Thoracic aorta (tissue), 2 donors: Measurements from ENCODE around the gene DRAP1. TPM values are rescaled to one million over a fixed set of nuclear protein-coding genes. Genes with fewer than 3 reads are reported as not detected.
A peak's percentile ranks its signal among the peaks of the same experiment; 100 is the strongest.
"Not testable (repeated sequence)": the region's sequence is repeated elsewhere in the genome, so short reads cannot be mapped to it uniquely, and the experiment has no call there.

Experiments used
- ATAC-seq: fragments of 150-250 bp; one replicate; pipeline ENCODE4 v1.8.0; 2017; ENCODE audit warnings: low read depth; ENCODE audit not compliant: insufficient number of reproducible peaks, low FRiP score
- DNase-seq: peaks from one replicate; pipeline ENCODE4 v3.0.0-alpha.2; 2020; ENCODE audit warnings: low spot score
- H3K27ac ChIP-seq, 2 donors: fragments of 200-600 bp; sonication (generic); 1 replicate in 1 of 2; 2 replicates in 1 of 2; pipeline ENCODE4 v1.5.1; 2016; ENCODE audit warnings: mild to moderate bottlenecking in 2 of 2, moderate library complexity in 2 of 2
- H3K27me3 ChIP-seq: fragments of 200-600 bp; sonication (generic); replicated peaks from 2 replicates; pipeline ENCODE4 v1.6.0; 2016; ENCODE audit warnings: mild to moderate bottlenecking; ENCODE audit not compliant: insufficient read depth
- H3K36me3 ChIP-seq: fragments of 200-600 bp; sonication (generic); one replicate; pipeline ENCODE4 v1.5.1; 2016
- H3K4me1 ChIP-seq, 2 donors: fragments of 200-600 bp; sonication (generic); 1 replicate in 1 of 2; 2 replicates in 1 of 2; pipeline versions ENCODE4 v1.5.1 to v1.6.0; 2016; ENCODE audit warnings: low read depth in 2 of 2, mild to moderate bottlenecking in 1 of 2; ENCODE audit not compliant: control insufficient read depth in 1 of 2
- H3K4me3 ChIP-seq: fragments of 200-600 bp; sonication (generic); 2 replicates; pipeline ENCODE4 v1.5.1; 2016; ENCODE audit warnings: mild to moderate bottlenecking
- H3K9me3 ChIP-seq: fragments of 200-600 bp; sonication (generic); 2 replicates; pipeline ENCODE4 v1.5.1; 2016
- total RNA-seq, 2 donors: library from RNA; depleted of rRNA; stranded (reverse); fragments of >200 nt; gene quantifications; one replicate each; pipeline versions ENCODE4 v1.1.0 to v1.2.3, GENCODE V29; 2016
- TF ChIP-seq, protein P1 (sequence below): fragments of 200-600 bp; sonication (generic); IDR thresholded peaks from one replicate; pipeline ENCODE4 v1.5.1; 2019; ENCODE audit warnings: antibody characterized with exemption

DRAP1 gene
- total RNA-seq, 2 donors from 2014 or later = 82.5 to 91.2 TPM

DNA sequence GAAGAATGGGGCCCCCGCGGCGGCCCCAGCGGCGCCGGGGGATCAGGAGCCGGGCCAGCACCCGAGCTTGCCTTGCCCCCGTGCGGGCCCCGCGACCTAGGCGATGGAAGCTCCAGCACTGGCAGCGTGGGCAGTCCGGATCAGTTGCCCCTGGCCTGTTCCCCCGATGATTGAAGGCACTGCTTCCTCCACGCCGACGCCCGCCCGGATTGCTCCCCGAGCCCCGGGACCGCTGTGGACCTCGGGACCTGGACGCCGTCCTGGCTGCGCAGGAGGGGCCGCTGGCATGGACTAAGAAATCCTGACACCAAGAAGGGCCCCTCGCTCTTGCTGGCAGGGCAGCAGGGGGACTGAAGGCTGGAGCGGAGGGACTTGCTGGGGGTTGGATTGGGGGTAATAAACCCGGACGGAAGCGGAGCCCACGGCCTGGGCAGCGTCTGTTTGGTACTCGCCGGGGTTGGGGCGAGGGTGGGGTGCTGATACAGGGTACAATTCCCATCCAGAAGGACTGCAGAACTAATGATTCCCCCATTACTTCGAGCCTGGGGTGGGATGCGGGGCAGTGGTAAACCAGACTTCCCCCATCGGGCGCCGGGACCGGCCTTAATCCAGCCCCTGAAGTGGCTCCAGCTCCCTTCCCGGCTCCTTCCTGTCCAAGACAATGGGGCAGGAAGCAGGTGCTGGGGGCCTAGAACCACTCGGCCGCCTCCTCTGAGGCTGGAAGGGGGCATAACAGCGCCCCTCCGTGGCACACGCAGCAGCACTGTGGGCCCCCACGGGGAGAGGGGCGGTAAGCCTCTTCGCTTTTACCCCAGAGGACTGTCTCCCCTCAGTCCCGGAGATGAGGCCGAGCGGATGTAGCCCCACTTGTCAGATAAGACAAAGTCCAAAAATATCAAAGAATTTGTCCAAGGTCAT lies 27.7 kb upstream of the DRAP1 start:
- Histone ChIP-seq H3K9me3 (no peaks in the 10 kb centered on the region), H3K4me1 (peaks cover 25 to 63% of the 10 kb centered on the region in 2 donors), H3K36me3 (no peaks in the 10 kb centered on the region), H3K4me3 (peak overlapping the region; percentile 76), H3K27me3 (no peaks in the 10 kb centered on the region), H3K27ac (peak overlapping the region; percentile 93 to 100)
- no peak for ATAC-seq
- DNase-seq = no peak
- TF ChIP-seq, protein P1, sequence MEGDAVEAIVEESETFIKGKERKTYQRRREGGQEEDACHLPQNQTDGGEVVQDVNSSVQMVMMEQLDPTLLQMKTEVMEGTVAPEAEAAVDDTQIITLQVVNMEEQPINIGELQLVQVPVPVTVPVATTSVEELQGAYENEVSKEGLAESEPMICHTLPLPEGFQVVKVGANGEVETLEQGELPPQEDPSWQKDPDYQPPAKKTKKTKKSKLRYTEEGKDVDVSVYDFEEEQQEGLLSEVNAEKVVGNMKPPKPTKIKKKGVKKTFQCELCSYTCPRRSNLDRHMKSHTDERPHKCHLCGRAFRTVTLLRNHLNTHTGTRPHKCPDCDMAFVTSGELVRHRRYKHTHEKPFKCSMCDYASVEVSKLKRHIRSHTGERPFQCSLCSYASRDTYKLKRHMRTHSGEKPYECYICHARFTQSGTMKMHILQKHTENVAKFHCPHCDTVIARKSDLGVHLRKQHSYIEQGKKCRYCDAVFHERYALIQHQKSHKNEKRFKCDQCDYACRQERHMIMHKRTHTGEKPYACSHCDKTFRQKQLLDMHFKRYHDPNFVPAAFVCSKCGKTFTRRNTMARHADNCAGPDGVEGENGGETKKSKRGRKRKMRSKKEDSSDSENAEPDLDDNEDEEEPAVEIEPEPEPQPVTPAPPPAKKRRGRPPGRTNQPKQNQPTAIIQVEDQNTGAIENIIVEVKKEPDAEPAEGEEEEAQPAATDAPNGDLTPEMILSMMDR = no peak

GRCh38 chr11:65892137-65892540 lies 27.1 kb upstream of the DRAP1 start:
- not testable (repeated sequence) for ATAC-seq, H3K36me3 ChIP-seq, DNase-seq, H3K9me3 ChIP-seq, H3K27me3 ChIP-seq
- H3K27ac ChIP-seq = peak overlapping the region; percentile 93 to 100
- H3K4me3 ChIP-seq = peak overlapping the region; percentile 76
- peaks cover 21 to 62% of the 10 kb centered on the region in 2 donors for H3K4me1 ChIP-seq

DNA sequence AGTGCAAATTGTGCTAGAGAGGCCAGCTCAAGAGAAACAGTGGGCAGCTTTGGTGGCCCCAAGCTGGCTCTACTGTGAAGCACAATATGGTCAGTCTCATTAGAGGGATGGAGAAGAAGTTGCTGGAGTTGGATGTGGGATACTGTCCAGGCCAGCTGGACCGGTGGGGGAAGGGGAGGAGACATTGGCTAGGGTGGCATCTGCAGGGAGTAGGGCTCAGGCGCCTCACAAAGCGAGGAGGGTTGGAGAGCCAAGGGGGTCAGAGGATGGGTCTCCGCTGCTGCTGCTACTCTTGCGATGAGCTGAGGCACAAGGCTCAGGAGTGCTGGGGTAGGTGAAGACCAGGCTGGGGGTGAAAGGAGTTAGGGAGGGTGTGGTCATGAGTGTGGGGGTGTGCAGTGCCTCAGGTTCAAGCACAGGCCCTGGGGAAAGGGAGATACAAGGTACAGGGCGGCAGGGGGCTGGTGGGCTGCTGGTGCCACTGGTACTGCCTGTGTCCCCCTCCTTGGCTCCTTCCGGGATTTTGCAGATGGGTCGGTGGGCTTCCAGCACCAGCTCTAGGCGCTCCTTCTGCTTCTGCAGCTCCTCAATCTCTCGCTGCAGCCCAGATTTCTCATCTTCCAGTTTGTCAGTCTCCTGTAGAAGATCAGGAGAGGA lies 26.4 kb upstream of the DRAP1 start:
- peaks cover 15 to 60% of the 10 kb centered on the region in 2 donors for H3K4me1 ChIP-seq
- peak overlapping the region; percentile 93 to 100 for H3K27ac ChIP-seq
- DNase-seq (no peak), ATAC-seq (no peak)
- TF ChIP-seq, protein P1 = no peak
- H3K27me3 ChIP-seq = no peaks in the 10 kb centered on the region
- no peaks in the 10 kb centered on the region for H3K9me3 ChIP-seq
- peak overlapping the region; percentile 76 for H3K4me3 ChIP-seq
- no peaks in the 10 kb centered on the region for H3K36me3 ChIP-seq

- Histone ChIP-seq H3K4me1 (peaks cover 14 to 58% of the 10 kb centered on the region in 2 donors), H3K36me3 (no peaks in the 10 kb centered on the region), H3K4me3 (peak overlapping the region; percentile 76), H3K27ac (peak overlapping the region; percentile 93 to 100), H3K27me3 (no peaks in the 10 kb centered on the region), H3K9me3 (no peaks in the 10 kb centered on the region)
- ATAC-seq = no peak
- TF ChIP-seq, protein P1 = no peak
- DNase-seq = no peak
Observed at GRCh38 chr11:65894034-65894591, 25.1 kb upstream of the DRAP1 start.

DNA sequence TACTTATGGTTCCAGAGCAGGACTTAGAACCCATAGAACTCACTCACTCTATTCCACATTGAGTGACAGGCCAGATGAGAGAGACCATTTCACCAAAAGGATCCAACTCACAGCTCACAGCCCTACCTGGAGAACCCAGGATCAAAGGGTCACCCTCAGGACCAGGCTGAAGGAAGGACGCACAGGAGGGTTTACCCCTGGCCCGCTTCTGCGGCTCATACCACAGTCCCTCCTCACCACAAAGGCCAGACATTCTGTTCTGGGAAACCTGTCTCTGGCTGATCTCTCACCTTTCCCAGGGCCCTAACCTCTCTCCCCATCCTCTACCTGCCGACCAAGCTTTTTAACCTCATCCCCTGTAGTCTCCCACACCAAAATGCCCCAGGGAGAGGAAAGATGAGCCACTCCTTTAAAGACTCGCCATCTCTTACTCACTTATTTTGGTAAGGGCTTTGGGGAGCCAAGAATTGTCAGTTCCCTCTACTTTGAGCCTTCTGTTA lies 23.7 kb upstream of the DRAP1 start:
- Histone ChIP-seq H3K4me3 (no peak overlapping the region), H3K36me3 (no peaks in the 10 kb centered on the region), H3K4me1 (peaks cover 19 to 58% of the 10 kb centered on the region in 2 donors), H3K9me3 (no peaks in the 10 kb centered on the region), H3K27ac (no peak overlapping the region), H3K27me3 (no peaks in the 10 kb centered on the region)
- no peak for ATAC-seq
- TF ChIP-seq, protein P1 = no peak
- DNase-seq = no peak
